PC-3 (cell line): ENCODE data around the gene INAFM2. TPM values are rescaled to one million over a fixed set of nuclear protein-coding genes. Genes with fewer than 3 reads are reported as not detected.

ENCODE experiments used
- ATAC-seq: fragments of 200-7000 bp; cut with Tn5 transposase; 2 replicates; pipeline ENCODE4 v1.9.1; 2020; ENCODE audit warnings: mild to moderate bottlenecking, moderate library complexity
- BruUV-seq: library from RNA; stranded (reverse); fragments of 400-500 nt; replicated peaks from 2 replicates; lab custom pipeline; 2021; lab: Mats Ljungman, UMichigan
- CTCF ChIA-PET: fragments of 300-600 bp; sonication (Branson Sonifier 250); formaldehyde crosslinking; loops from one replicate; lab custom pipeline; 2022; ENCODE audit warnings: antibody characterized with exemption; lab: Charles Lee
- POLR2A ChIA-PET: fragments of 300-600 bp; sonication (Branson Sonifier 250); formaldehyde crosslinking; loops from one replicate; lab custom pipeline; 2022; ENCODE audit warnings: antibody characterized with exemption; ENCODE audit not compliant: unreplicated experiment; lab: Charles Lee
- DNase-seq: peaks from one replicate; pipeline ENCODE4 v3.0.0-alpha.2; 2015
- H2AFZ ChIP-seq: fragments of 300-600 bp; sonication (generic); 2 replicates; pipeline ENCODE4 v1.6.0; 2016; ENCODE audit warnings: antibody characterized with exemption, low read length
- H3F3A ChIP-seq: fragments of 300-600 bp; sonication (generic); one replicate; pipeline ENCODE4 v1.6.0; 2017; ENCODE audit warnings: antibody characterized with exemption, low read length, control low read depth, mild to moderate bottlenecking; ENCODE audit not compliant: unreplicated experiment
- H3K27ac ChIP-seq: fragments of 300-600 bp; sonication (generic); 2 replicates; pipeline ENCODE4 v1.5.1; 2016; ENCODE audit warnings: mild to moderate bottlenecking, low read length
- H3K27me3 ChIP-seq: fragments of 300-600 bp; sonication (generic); 2 replicates; pipeline ENCODE4 v1.6.1; 2016; ENCODE audit warnings: low read length, mixed read lengths
- H3K36me3 ChIP-seq: fragments of 300-600 bp; sonication (generic); 2 replicates; pipeline ENCODE4 v1.6.1; 2016; ENCODE audit warnings: low read depth, mixed run types, low read length, mixed read lengths
- H3K4me1 ChIP-seq: fragments of 300-600 bp; sonication (generic); 2 replicates; pipeline ENCODE4 v1.5.1; 2016; ENCODE audit warnings: low read length; ENCODE audit not compliant: insufficient read depth
- H3K4me2 ChIP-seq: fragments of 300-600 bp; sonication (generic); 2 replicates; pipeline ENCODE4 v1.6.0; 2016; ENCODE audit warnings: low read length
- H3K4me3 ChIP-seq: fragments of 300-600 bp; sonication (generic); 2 replicates; pipeline ENCODE4 v1.5.1; 2016; ENCODE audit warnings: mild to moderate bottlenecking, low read length, mixed read lengths
- H3K79me2 ChIP-seq: fragments of 300-600 bp; sonication (generic); 2 replicates; pipeline ENCODE4 v1.6.1; 2017; ENCODE audit warnings: low read length, mixed read lengths
- H3K9ac ChIP-seq: fragments of 300-600 bp; sonication (generic); 2 replicates; pipeline ENCODE4 v1.6.0; 2016; ENCODE audit warnings: mild to moderate bottlenecking, low read length
- H3K9me2 ChIP-seq: fragments of 300-600 bp; sonication (generic); replicated peaks from 2 replicates; pipeline ENCODE4 v1.6.1; 2016; ENCODE audit warnings: mixed run types, low read length, mixed read lengths
- H3K9me3 ChIP-seq: fragments of 300-600 bp; sonication (generic); 2 replicates; pipeline ENCODE4 v1.6.1; 2016; ENCODE audit warnings: low read length, mixed read lengths
- H4K20me1 ChIP-seq: fragments of 300-600 bp; sonication (generic); 2 replicates; pipeline ENCODE4 v1.6.1; 2016; ENCODE audit warnings: low read length, mixed read lengths
- CTCF ChIP-seq: fragments of 300-600 bp; sonication (generic); conservative IDR thresholded peaks from 2 replicates; pipeline ENCODE4 v1.5.1; 2017; ENCODE audit warnings: antibody characterized with exemption, low read depth, mild to moderate bottlenecking, low read length
- EZH2 ChIP-seq: fragments of 300-600 bp; sonication (generic); IDR thresholded peaks from one replicate; pipeline ENCODE4 v1.6.1; 2017; ENCODE audit warnings: antibody characterized with exemption, mild to moderate bottlenecking, low read length; ENCODE audit not compliant: unreplicated experiment
- EZH2phosphoT487 ChIP-seq: fragments of 300-600 bp; sonication (generic); IDR thresholded peaks from 2 replicates; pipeline ENCODE4 v1.6.1; 2018; ENCODE audit warnings: mild to moderate bottlenecking, antibody characterized with exemption, low read length, borderline replicate concordance
- intact Hi-C: fragments of 100-400 bp; cut with micrococcal nuclease; formaldehyde crosslinking; loops from 2 replicates; pipeline ENCODE4 v1.9.0; 2023
- total RNA-seq: library from RNA; depleted of rRNA; stranded (reverse); fragments of >200 nt; gene quantifications from 2 replicates; pipeline ENCODE4 v1.2.3, GENCODE V29; 2014

Gene INAFM2
- total RNA-seq, 1 experiment from 2014 or later, result 22.1 TPM

- Histone ChIP-seq H3K9ac (no peak overlapping the region), H3K79me2 (no peaks in the 10 kb centered on the region), H3K27ac (no peak overlapping the region), H3F3A (no peaks in the 10 kb centered on the region), H3K4me2 (no peak overlapping the region), H3K9me3 (no peaks in the 10 kb centered on the region), H3K4me3 (no peak overlapping the region), H2AFZ (no peak overlapping the region), H3K36me3 (no peaks in the 10 kb centered on the region), H3K9me2 (no peaks in the 10 kb centered on the region), H4K20me1 (no peaks in the 10 kb centered on the region), H3K4me1 (no peaks in the 10 kb centered on the region; the same call in 1 of the 2 replicates), H3K27me3 (no peaks in the 10 kb centered on the region)
- DNase-seq, result no peak
- no TSS peak for BruUV-seq
- no peak for TF ChIP-seq EZH2
- TF ChIP-seq CTCF, result no peak
- no peak for TF ChIP-seq EZH2phosphoT487
- CTCF ChIA-PET, result no interaction called here
- POLR2A ChIA-PET, result no interaction called here
- no peak for ATAC-seq
- intact Hi-C loops, result no loop called here
These were observed 27.5 kb upstream of the INAFM2 start for GRCh38 chr15:40295877-40296560.

GRCh38 chr15:40296561-40297230, 26.8 kb upstream of the INAFM2 start:
- H3K79me2 ChIP-seq, result no peaks in the 10 kb centered on the region
- no peak overlapping the region for H3K9ac ChIP-seq
- no peaks in the 10 kb centered on the region for H3K36me3 ChIP-seq
- H3K9me3 ChIP-seq, result no peaks in the 10 kb centered on the region
- TF ChIP-seq EZH2phosphoT487 (no peak), CTCF (no peak), EZH2 (no peak)
- H3K4me2 ChIP-seq, result no peak overlapping the region
- no peaks in the 10 kb centered on the region for H3F3A ChIP-seq
- POLR2A ChIA-PET, result no interaction called here
- BruUV-seq, result no TSS peak
- H4K20me1 ChIP-seq, result no peaks in the 10 kb centered on the region
- no peaks in the 10 kb centered on the region for H3K9me2 ChIP-seq
- H3K4me3 ChIP-seq, result no peak overlapping the region
- H3K27ac ChIP-seq, result no peak overlapping the region
- H3K4me1 ChIP-seq, result no peaks in the 10 kb centered on the region
- DNase-seq (no peak), ATAC-seq (no peak)
- no peaks in the 10 kb centered on the region for H3K27me3 ChIP-seq
- CTCF ChIA-PET, result no interaction called here
- no peak overlapping the region for H2AFZ ChIP-seq
- intact Hi-C loops, result no loop called here

GRCh38 chr15:40297356-40297755, 26.1 kb upstream of the INAFM2 start:
- ATAC-seq (no peak), DNase-seq (no peak)
- TF ChIP-seq EZH2, result no peak
- TF ChIP-seq CTCF, result no peak
- ChIA-PET POLR2A (no interaction called here), CTCF (no interaction called here)
- H3K27ac ChIP-seq, result no peak overlapping the region
- no peaks in the 10 kb centered on the region for H3F3A ChIP-seq
- no peaks in the 10 kb centered on the region for H3K9me3 ChIP-seq
- no peaks in the 10 kb centered on the region for H3K27me3 ChIP-seq
- no peaks in the 10 kb centered on the region for H3K4me1 ChIP-seq
- no peaks in the 10 kb centered on the region for H3K36me3 ChIP-seq
- no peaks in the 10 kb centered on the region for H3K9me2 ChIP-seq
- no peaks in the 10 kb centered on the region for H3K79me2 ChIP-seq
- no peak overlapping the region for H2AFZ ChIP-seq
- no peak overlapping the region for H3K9ac ChIP-seq
- H3K4me3 ChIP-seq, result no peak overlapping the region
- BruUV-seq, result no TSS peak
- intact Hi-C loops, result no loop called here
- no peaks in the 10 kb centered on the region for H4K20me1 ChIP-seq
- H3K4me2 ChIP-seq, result no peak overlapping the region
